Heart left ventricle (tissue), 16 donors: ENCODE results near the gene PCOLCE2. TPM values are rescaled to one million over a fixed set of nuclear protein-coding genes. Genes with fewer than 3 reads are reported as not detected.

ENCODE experiments used
- ATAC-seq, 4 donors: fragments of 200-7000 bp; cut with Tn5 transposase; one replicate each; pipeline ENCODE4 v1.9.1; 2020 to 2022; ENCODE audit warnings: moderate library complexity in 4 of 4, mild to moderate bottlenecking in 3 of 4, moderate number of reproducible peaks in 1 of 4
- DNase-seq, 5 donors: peaks; one replicate each; pipeline ENCODE4 v3.0.0-alpha.2; 2020
- H3K27ac ChIP-seq, 12 donors: fragments of 200-600 bp; sonication (generic) in 4 of 12; one replicate each; pipeline versions ENCODE4 v1.5.0 to v1.8.0; 2016 to 2022; ENCODE audit warnings: mild to moderate bottlenecking in 2 of 12
- H3K27me3 ChIP-seq, 9 donors: fragments of 200-600 bp; sonication (generic) in 2 of 9; one replicate each; pipeline versions ENCODE4 v1.5.1 to v1.8.0; 2016 to 2022; ENCODE audit warnings: mild to moderate bottlenecking in 3 of 9
- H3K36me3 ChIP-seq, 9 donors: fragments of 200-600 bp; sonication (generic) in 2 of 9; one replicate each; pipeline versions ENCODE4 v1.5.0 to v1.8.0; 2018 to 2022; ENCODE audit warnings: mild to moderate bottlenecking in 2 of 9
- H3K4me1 ChIP-seq, 12 donors: fragments of 200-600 bp; sonication (generic) in 4 of 12; one replicate each; pipeline versions ENCODE4 v1.5.0 to v1.8.0; 2016 to 2022; ENCODE audit warnings: mild to moderate bottlenecking in 3 of 12
- H3K4me3 ChIP-seq, 12 donors: fragments of 200-600 bp; sonication (generic) in 4 of 12; one replicate each; pipeline versions ENCODE4 v1.5.0 to v1.8.0; 2017 to 2022; ENCODE audit warnings: mild to moderate bottlenecking in 9 of 12, moderate library complexity in 4 of 12
- H3K9me3 ChIP-seq, 12 donors: fragments of 200-600 bp; sonication (generic) in 4 of 12; one replicate each; pipeline versions ENCODE4 v1.5.0 to v1.8.0; 2016 to 2022; ENCODE audit warnings: mild to moderate bottlenecking in 1 of 12
- CTCF ChIP-seq, 12 donors: fragments of 200-600 bp; sonication (generic) in 4 of 12; IDR thresholded peaks; one replicate each; pipeline versions ENCODE4 v1.5.0 to v1.8.0; 2018 to 2022; ENCODE audit warnings: antibody characterized with exemption in 12 of 12, mild to moderate bottlenecking in 5 of 12
- POLR2A ChIP-seq, 2 donors: fragments of 450-650 bp; IDR thresholded peaks; one replicate each; pipeline ENCODE4 v1.6.1; 2017; ENCODE audit warnings: antibody characterized with exemption in 2 of 2, mild to moderate bottlenecking in 2 of 2, moderate library complexity in 2 of 2
- WGBS, 4 donors: extraction: QIAGEN DNeasy Blood & Tissue Kit in 2 of 4; methylation state at CpG; one replicate each; pipeline versions ENCODE4 v1.1.5 to v1.1.7; 2013 to 2018; 5-methylcytosine and 5-hydroxymethylcytosine counted together
- intact Hi-C, 10 donors: fragments of 100-400 bp; cut with DNase I; formaldehyde crosslinking; loops; one replicate each; pipeline versions ENCODE4 v1.11.1 to v1.14.2; 2022
- polyA plus RNA-seq, 2 donors: library from polyadenylated mRNA; stranded (reverse); fragments of 200-250 nt; gene quantifications; one replicate each; pipeline ENCODE4 v1.2.3, GENCODE V29; 2013
- total RNA-seq, 9 donors: library from RNA; depleted of rRNA in 2 of 9; stranded (reverse); fragments of >200 nt in 2 of 9; fragmentation: NEBNext Ultra II Directional in 3 of 9; extraction: Animal tissue kit (Norgen Biotek cat#: 25700) in 3 of 9; gene quantifications; one replicate each; pipeline versions ENCODE4 v1.1.0 to v1.2.4, GENCODE V29; 2016 to 2023
- donor health status: ischemic (EF 13 %, LVEDD 7.1; RV severe dilation, severe dysfunction).
- donor health status: healthy with polysubstance abuse.
- donor health status: DM: no; HTN: yes; CAD: no.
- donor health status: DM: no; HTN: no; CAD: no.
- donor health status: ischemic (EF 25% LVEDD 6.9; RV normal size, moderate dysfunction).
- donor health status: ischemic (EF 25% LVEDD 5.7; RV mildly dilated, moderate dysfunction).
- donor health status: healthy.
- donor health status: DM: yes; HTN: yes; CAD: no.
- donor health status: ischemic (EF 35%, LVEDD 5.7; RV mildly dilated, moderate dysfunction).
- donor health status: nonischemic (EF 11% LVEDD 7.7; RV severe dilation, severe dysfunction).
- donor health status: DM: yes; HTN: yes; CAD: no.
- donor health status: PGD.
- donor health status: ischemic (EF 29% LVEDD 5.4; RV normal size, mild dysfunction).
- donor health status: nonischemic (EF 23%, LVEDD 6.1; RV moderate dilation, normal function).

PCOLCE2 gene
- total and polyA plus RNA-seq, 11 donors: 47.5 to 152 (median 66.7) TPM

GRCh38 chr3:142929109-142929508, 40.2 kb upstream of the PCOLCE2 start:
- Histone ChIP-seq H3K4me1 (peaks cover 0 to 6% (median 0%) of the 10 kb centered on the region in 12 donors), H3K4me3 (no peak overlapping the region), H3K27me3 (no peaks in the 10 kb centered on the region), H3K9me3 (no peaks in the 10 kb centered on the region), H3K27ac (no peak overlapping the region), H3K36me3 (no peaks in the 10 kb centered on the region)
- TF ChIP-seq CTCF (IDR thresholded peaks at IDR 0.05) (peak; percentile 23 to 58 (median 44)), POLR2A (IDR thresholded peaks at IDR 0.05) (no peak)
- 12 to 23% (median 16%) methylated on average over 3 of the region's 3 CpGs for WGBS, 4 donors
- peak; percentile 71 to 82 (median 78) for ATAC-seq
- intact Hi-C loops: loop anchor here in 6 of 10 donors (2.0 to 5.0 kb wide), 4 partner anchors 58 to 64 kb away; no protein-coding TSS in a partner anchor
- DNase-seq: peak in 2 of 5 donors; percentile 50 to 66

GRCh38 chr3:142926368-142926944, 37.6 kb upstream of the PCOLCE2 start:
- ATAC-seq (no peak), DNase-seq (no peak)
- Histone ChIP-seq H3K4me3 (no peak overlapping the region), H3K9me3 (no peaks in the 10 kb centered on the region), H3K27me3 (no peaks in the 10 kb centered on the region), H3K27ac (no peak overlapping the region), H3K4me1 (peaks cover 0 to 6% (median 0%) of the 10 kb centered on the region in 12 donors), H3K36me3 (no peaks in the 10 kb centered on the region)
- TF ChIP-seq CTCF (IDR thresholded peaks at IDR 0.05) (no peak), POLR2A (IDR thresholded peaks at IDR 0.05) (no peak)
- intact Hi-C loops: loop anchor here in 2 of 10 donors (5.0 kb wide), 2 partner anchors 61 to 66 kb away; no protein-coding TSS in a partner anchor
- 90 to 95% (median 92%) methylated on average over 3 of the region's 3 CpGs for WGBS, 4 donors

GRCh38 chr3:142925140-142925539, 36.3 kb upstream of the PCOLCE2 start:
- no peak for DNase-seq
- H3K27ac ChIP-seq: no peak overlapping the region
- no peaks in the 10 kb centered on the region for H3K27me3 ChIP-seq
- ATAC-seq: no peak
- no peaks in the 10 kb centered on the region for H3K9me3 ChIP-seq
- H3K36me3 ChIP-seq: no peaks in the 10 kb centered on the region
- TF ChIP-seq POLR2A (IDR thresholded peaks at IDR 0.05): no peak
- H3K4me3 ChIP-seq: no peak overlapping the region
- peaks cover 0 to 6% (median 0%) of the 10 kb centered on the region in 12 donors for H3K4me1 ChIP-seq
- intact Hi-C loops: loop anchor here in 2 of 10 donors (5.0 kb wide), 2 partner anchors 62 to 67 kb away; no protein-coding TSS in a partner anchor

- no peak overlapping the region for H3K27ac ChIP-seq
- no peak for ATAC-seq
- TF ChIP-seq CTCF (IDR thresholded peaks at IDR 0.05) (no peak), POLR2A (IDR thresholded peaks at IDR 0.05) (no peak)
- no peak overlapping the region for H3K4me3 ChIP-seq
- intact Hi-C loops: no loop called here
- no peaks in the 10 kb centered on the region for H3K27me3 ChIP-seq
- H3K9me3 ChIP-seq: no peaks in the 10 kb centered on the region
- no peaks in the 10 kb centered on the region for H3K36me3 ChIP-seq
- DNase-seq: no peak
- H3K4me1 ChIP-seq: peaks cover 0 to 6% (median 0%) of the 10 kb centered on the region in 12 donors
Observed at GRCh38 chr3:142923694-142924093, 34.8 kb upstream of the PCOLCE2 start.

GRCh38 chr3:142916605-142917004, 27.7 kb upstream of the PCOLCE2 start:
- DNase-seq (no peak), ATAC-seq (no peak)
- TF ChIP-seq POLR2A (IDR thresholded peaks at IDR 0.05): no peak
- no peak for TF ChIP-seq CTCF (IDR thresholded peaks at IDR 0.05)
- H3K36me3 ChIP-seq: no peaks in the 10 kb centered on the region
- intact Hi-C loops: no loop called here
- H3K27me3 ChIP-seq: no peaks in the 10 kb centered on the region
- H3K4me3 ChIP-seq: no peak overlapping the region
- H3K27ac ChIP-seq: no peak overlapping the region
- no peaks in the 10 kb centered on the region for H3K9me3 ChIP-seq
- WGBS, 4 donors: 69 to 83% (median 74%) methylated on average over 2 of the region's 2 CpGs
- peaks cover 0 to 29% (median 9%) of the 10 kb centered on the region in 12 donors for H3K4me1 ChIP-seq
